ENCODE data around the gene NDRG4.

NDRG4 gene

DNA sequence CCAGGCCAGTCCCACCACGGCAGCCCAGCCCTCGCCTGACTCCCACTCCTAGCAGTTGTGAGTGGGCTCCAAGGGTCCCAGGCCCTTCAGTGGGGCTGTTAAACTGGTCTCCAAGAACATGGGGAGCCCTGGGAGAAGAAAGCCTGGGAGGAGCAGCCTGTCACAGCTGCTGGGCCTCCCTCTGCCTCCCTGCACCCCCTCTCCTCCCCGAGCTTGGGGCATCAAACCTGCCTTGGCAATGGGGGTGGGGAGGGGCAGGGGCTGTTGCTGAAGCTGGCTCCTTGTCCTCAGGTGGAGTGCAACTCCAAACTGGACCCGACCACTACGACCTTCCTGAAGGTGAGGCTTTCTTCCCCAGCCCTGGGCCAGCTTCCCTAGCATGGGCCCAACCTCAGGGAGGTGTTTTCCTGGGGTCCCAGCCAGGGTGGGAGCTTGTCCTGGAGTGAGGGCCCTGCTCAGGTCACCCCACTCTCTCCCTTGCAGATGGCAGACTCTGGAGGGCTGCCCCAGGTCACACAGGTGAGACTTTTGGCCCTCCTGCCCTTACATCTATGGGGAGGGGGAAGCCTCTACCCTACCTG lies 8.8 kb downstream of the NDRG4 start:
- no peak for DNase-seq (ENCODE audit: low read depth in 2 of 2)

DNA sequence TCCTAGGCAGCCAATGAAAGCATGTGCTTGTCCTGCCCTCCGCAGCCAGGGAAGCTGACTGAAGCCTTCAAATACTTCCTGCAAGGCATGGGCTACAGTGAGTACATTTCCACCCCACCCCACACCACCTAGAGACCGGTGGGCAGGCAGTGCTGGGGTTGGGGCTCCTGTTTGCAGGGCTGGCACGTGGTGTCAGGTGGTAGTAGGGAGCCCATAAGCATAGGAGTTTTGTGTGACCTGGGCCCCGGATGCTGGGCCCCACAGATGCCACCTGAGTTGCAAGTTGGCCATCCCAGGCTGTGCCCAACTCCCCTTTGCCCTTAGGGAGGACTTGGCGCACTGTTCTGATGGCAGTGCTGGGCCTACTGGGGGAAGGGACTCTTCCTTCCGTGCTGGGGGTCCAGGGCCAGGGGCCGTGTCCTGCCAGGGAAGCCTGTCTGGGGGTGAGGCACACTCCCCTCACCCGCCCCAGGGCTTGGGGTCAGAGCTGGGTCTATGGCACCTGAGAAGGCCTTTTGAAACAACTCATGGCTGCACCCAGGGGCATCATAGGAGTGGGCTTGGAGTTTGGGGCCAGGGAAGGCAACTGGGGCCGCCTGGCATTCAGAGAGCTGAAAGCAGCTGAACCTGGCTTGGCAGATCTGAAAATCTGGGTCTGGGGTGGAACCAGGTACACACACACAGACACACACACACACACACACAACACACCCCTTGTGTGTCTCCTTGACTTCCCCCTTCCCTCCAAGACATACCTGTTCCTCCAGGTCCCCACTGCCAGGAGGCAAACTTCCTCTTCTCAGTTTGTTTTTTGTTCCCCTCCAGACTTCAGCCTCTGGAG lies 9.5 kb downstream of the NDRG4 start:
- DNase-seq (ENCODE audit: low read depth in 2 of 2) = no peak

DNA sequence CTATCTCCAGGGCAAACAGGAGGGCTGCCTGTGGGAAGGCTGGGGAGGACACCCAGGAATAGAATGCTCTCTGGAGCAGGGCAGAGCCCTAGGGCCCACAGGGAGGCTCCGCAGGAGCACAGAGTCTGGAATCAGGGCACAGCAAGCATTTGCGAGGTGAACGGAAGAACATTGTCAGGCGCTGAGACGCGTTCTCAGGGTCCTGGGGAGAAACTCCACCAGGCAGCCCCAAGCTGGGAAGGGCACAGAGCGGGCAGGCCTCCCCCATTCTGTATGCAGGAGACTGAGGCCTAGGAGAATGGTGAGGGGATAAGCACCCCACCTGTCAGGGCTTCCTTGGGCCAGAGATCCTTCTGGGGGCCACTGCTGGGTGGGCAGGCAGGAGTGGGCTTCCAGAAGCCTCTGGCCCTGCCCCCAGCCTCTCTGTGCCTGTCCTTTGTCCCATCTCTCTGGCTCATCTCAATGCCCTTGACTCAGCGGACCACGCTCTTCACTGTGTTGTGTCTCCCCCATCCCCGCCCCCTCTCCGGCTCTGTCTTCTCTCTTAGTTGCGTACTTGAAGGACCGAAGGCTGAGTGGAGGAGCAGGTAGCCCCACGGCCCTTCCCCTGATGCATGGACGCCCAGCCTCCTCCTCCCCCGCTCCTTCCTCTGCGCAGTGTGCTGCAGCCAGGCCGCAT lies 10.3 kb downstream of the NDRG4 start:
- no peak for DNase-seq (ENCODE audit: low read depth in 2 of 2)

DNA sequence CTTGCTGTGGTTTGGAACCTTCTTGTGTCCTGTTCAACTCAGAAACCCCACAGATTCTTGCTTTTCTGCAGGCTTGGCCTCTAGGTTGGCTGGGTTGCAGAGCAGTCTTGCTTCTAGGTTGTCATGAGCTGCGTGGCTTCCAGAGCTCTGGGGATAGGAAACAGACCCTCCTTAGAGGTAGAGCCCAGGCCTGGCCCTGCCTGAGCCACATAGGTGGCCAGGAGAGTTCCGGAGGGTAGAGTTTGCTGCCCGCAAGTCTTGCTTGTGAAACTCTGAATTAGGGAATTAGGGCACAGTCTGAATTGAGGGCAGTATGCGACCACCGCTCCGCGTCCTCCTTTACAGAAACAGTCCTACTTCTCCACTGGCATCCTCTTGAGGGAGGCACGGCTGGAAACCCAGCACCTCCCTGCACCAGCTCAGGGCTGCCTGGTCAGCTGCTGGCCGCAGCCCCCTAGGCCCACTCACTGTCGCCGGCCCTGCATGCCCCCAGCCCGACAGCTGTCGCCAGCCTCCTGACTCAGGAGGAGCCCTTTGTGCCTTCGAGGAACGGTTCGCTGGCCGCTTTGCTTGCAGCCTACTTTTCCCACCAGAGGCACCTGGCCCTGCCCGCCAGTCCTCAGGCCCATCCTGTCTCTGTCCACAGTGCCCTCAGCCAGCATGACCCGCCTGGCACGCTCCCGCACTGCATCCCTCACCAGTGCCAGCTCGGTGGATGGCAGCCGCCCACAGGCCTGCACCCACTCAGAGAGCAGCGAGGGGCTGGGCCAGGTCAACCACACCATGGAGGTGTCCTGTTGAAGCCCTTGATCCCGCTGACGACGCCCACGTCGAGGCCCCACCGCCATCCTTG lies 11.1 kb downstream of the NDRG4 start:
- no peak for DNase-seq (ENCODE audit: low read depth in 2 of 2)

DNA sequence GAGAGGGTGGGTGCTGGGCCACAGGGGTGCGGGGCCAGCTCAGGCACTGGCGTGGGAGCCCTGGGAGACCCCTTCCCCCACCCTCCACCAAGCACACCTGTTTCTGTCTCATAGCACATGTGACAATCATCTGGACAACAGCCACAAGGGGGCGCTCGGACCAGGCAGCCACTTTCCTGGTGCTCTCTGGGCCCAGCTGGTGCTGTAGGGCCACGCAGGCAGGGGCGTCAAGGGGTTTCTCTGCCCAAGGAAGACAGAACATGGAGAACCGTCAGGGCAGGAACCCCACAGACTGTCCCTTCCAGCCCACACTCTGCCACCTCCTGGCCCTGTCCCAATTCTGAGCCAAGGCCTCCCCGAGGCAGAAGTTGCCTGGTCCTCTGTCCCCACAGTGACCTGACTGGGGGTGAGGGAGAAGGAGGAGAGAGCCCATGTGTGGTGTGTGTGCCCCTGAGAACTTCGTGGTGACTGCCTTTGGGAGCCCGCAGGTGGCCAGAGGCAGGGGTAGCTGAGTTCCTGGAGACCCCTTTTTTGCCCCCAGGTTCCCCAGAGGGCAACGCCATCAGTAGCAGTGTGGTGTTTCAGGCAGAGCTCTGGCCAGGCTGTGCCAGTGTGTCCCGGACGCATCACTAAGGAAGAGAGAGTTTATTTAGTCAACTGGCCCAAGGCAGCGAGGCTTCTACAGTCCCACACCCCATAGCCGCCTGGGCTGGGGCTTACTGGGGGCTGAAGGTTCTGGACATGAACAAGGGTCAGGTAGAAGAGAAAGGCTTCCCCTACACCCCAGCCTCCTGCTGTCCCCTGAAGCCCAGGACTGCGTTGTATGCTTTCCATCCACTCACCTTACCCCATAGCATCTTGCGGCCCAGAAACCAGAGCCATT lies 12.2 kb downstream of the NDRG4 start:
- peak; percentile 70 to 83 for DNase-seq (ENCODE audit: low read depth in 2 of 2)

DNA sequence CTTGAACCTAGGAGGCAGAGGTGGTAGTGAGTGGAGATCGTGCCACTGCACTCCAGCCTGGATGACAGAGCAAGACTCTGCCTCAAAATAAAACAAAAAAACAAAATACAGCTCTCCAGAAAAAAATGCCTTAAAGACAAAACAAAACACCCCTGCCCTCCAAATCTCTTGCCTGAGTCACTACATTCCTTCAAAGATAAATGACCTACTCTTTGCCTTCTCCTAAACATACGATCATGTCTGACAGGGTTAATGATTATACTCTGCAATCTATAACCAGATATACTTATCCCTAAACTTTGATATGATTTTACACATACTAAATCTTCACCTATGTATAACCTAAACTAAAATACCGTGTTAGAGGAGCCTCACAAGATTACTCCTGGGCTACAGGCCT lies 13.9 kb downstream of the NDRG4 start:
- DNase-seq (ENCODE audit: low read depth in 2 of 2) = no peak

DNA sequence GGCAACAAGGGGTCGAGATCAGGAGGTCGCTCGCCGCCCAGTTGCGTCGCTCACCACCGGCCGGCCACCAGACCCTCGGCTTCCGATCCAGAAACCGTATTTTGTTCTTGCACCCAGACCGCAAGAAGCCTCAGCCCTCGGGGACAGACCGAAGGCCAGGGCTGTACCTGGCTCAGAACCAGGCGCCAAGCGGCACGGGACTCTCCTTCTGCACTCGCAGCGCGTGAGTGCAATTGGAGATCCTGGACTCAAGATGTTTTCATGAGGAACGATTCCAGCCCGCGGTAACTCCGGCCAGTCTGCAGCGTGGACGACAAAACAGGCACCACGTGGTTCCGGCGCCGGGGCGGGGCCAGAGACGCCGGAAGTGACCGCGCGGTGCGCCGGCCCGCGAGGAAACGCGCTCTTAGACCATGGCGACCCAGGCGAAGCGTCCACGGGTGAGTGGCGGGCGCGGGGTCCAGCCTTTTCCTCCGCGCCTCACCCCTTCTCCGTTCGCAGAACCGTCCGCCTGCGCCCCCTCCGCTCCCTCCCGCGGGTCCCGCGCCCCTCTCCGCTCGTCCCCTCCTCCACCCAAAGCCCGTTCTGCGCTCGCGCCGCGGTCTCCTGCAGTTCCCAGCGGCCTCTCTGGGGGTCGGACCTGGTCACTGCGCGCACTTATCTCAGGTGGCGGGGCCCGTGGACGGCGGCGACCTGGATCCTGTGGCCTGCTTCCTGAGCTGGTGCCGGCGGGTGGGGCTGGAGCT lies 15.4 kb downstream of the NDRG4 start, which contains the start of gene SETD6:
SETD6 (plus strand) TSS at position 393 of the 746 bp plus-strand sequence; CDS start at position 414, 21 bp downstream.
- peak in 1 of 2 donors; percentile 72 for DNase-seq (ENCODE audit: low read depth in 2 of 2)

DNA sequence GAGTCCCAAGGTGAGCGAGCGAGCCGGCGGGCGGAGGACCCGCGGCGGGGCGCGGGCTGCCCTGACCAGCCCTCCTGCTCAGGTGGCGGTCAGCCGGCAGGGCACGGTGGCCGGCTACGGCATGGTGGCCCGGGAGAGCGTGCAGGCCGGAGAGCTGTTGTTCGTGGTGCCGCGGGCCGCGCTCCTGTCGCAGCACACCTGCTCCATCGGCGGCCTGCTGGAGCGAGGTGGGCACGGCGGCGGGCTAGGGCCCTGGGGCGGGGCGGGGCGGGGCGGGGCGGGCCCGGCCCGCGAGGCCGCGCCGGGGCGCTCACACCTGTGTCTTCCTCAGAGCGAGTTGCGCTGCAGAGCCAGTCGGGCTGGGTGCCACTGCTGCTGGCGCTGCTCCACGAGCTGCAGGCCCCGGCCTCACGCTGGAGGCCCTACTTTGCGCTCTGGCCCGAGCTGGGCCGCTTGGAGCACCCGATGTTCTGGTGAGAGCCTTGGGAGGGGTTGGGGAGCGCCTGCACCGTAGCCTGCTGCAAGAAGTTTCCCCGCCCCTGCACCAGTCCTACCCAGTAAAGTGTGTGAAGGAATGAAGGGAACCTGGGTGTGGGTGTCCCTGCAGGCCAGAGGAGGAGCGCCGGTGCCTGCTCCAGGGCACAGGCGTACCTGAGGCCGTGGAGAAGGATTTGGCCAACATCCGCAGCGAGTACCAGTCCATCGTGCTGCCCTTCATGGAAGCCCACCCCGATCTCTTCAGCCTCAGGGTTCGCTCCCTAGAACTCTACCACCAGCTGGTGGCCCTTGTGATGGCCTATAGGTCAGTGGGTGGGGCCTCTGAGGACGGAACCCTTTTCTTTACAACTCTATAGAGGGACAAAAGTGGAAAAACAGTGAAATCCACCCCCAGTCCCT lies 16.2 kb downstream of the NDRG4 start:
- DNase-seq (ENCODE audit: low read depth in 2 of 2) = peak in 1 of 2 donors; percentile 29

DNA sequence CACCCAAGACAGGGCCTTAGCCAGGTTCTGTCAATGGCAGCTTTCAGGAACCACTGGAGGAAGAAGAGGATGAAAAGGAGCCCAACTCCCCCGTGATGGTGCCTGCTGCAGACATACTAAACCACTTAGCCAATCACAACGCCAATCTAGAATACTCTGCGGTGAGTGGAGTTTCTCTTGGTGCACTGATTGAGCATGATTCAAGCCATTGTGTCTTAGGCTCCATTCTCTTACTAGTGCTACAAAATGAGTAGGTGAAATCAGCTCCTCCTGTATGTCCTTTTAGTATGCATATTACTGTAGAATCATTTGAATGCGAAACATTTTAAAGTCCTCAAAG lies 16.8 kb downstream of the NDRG4 start:
- DNase-seq (ENCODE audit: low read depth in 2 of 2) = no peak

DNA sequence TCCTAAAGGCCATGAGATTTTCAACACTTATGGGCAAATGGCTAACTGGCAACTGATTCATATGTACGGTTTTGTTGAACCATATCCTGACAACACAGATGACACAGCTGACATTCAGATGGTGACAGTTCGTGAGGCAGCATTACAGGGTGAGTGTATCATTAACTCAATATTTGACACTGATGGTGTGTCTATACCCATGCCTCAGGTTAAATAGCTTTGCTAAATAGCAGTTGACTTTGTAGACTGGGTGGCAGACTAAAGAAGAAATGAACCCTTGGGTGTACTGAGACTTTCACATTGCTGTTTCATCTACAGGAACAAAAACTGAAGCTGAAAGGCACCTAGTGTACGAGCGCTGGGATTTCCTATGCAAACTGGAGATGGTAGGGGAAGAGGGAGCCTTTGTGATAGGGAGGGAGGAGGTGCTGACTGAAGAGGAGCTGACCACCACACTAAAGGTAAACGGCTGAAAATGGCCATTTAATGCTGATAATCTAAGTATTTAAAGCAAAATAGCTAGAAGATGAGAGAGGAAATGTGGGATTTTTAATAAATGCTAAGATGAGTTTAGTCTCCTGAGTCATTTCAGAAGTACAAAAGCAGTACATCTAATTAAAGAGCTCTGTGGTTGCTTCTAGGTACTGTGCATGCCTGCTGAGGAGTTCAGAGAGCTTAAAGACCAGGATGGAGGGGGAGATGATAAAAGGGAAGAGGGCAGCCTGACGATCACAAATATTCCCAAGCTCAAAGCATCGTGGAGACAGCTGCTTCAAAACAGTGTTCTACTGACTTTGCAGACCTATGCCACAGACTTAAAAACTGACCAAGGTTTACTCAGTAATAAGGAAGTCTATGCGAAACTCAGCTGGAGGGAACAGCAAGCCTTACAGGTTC lies 18.4 kb downstream of the NDRG4 start:
- no peak for DNase-seq (ENCODE audit: low read depth in 2 of 2)

DNA sequence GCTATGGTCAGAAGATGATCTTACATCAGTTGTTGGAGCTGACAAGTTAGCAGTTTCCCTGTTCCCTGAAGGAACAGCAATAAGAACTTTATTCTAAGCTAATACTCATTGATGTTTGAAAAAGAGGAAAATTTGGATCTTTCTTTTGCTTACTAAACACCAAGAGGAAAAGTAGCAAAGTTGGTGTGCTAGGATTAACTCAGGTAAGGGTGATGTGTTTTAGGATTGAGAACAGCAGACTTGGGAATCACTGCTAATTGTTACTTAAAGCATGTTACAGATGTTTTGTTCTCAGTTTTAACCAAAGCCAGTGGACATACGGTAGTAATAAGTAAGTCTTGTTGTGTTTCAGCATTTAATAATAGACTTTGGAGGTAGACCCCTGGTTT lies 19.0 kb downstream of the NDRG4 start:
- DNase-seq (ENCODE audit: low read depth in 2 of 2) = no peak

DNA sequence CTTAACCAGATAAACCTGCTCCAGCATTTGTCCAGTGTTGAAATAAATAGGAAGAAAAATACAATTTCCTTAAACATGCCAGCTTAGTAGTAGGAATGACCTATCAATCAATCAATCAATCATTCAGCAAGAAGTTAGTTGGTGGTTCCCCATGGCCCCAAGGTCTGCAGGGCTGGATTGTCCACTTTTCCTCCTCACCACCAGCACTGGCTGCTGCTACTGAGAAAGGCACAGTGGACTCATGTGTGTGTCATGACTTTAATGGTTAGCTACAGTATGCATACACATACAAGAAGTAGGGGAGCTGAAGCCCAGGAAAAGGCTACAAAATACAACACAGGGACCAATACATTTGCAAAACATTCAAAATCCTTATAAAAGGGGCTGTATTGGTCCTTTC lies 19.8 kb downstream of the NDRG4 start:
- no peak for DNase-seq (ENCODE audit: low read depth in 2 of 2)

DNA sequence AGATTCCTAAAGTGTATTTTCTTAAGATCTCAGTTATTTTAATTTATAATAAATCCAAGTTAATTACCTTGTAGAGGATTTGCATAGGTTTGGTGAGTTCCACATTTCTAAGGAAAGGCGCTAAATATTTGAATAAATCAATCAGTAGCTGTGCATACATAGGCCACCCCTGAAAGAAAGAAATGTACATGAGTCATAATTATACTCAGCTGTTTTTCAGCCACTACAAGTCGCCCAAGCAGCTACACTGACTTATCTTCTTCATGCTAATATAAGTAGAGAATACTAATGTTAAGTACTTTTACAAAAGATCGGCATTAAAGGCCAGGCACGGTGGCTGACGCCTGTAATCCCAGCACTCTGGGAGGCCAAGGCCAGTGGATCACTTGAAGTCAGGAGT lies 30.2 kb downstream of the NDRG4 start:
- DNase-seq (ENCODE audit: low read depth in 2 of 2) = no peak

DNA sequence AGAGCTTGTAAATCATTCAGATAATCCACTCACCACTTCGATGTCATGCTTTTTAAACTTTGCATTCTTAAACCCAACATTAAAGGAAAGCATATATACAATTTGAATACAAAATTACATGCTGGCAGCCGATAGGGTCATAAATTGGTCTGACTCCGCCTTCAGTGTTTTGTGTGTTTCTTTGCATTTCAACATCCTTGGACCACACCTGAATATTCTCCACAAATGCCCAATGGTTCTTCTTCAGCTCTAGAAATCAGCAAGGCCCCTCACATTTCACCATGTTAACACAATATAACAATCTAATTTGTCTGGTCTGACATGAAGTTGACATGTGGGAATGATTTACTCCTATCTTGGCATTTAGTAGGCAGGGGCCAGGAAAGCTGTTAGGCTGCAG lies 32.5 kb downstream of the NDRG4 start:
- DNase-seq (ENCODE audit: low read depth in 2 of 2) = no peak

DNA sequence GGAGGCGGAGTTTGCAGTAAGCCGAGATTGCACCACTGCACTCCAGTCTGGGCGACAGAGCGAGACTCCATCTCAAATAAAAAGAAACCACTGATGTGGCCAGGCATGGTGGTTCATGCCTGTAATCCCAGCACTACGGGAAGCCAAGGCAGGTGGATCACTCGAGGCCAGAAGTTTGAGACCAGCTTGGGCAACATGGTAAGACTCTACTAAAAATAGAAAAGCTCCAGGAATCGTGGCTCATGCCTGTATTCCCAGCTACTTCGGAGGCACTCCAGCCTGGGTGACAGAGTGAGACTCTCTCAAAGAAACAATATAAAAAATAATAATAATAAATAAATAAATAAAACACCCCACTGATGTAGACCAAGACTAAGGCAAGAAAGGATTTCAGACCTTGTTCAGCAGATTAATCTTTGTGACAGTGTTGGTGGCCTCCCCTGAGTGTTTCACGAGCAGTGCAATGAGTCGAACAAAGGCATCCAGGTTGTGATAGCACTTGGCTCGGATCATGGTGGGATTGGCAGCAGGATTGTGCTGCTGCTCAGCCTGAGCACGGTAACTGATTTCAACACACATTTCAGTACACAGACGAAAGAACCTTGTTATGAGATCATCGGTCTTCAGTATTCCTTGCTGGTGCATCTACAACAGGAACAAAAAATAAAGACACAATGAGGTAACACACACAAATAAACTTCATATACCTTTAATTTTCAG lies 34.0 kb downstream of the NDRG4 start:
- no peak for DNase-seq (ENCODE audit: low read depth in 2 of 2)

DNA sequence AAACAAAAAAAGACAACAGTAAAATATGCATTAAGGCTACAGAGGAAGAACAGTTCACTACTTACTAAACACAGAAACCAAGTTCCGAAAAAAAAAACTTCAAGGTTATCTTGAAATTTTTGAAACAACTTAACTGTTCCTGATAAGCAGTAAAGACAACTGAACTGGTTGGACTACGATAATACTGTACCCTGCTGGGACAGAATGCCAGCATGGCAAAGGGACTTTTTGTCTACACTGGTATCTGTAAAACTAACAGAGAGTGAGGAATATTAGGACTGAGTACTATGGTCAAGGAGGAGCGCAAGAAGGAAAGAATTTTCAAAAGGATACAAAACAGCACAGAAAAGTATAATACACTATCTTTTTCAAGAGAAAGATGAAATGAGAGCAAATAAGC lies 35.2 kb downstream of the NDRG4 start:
- no peak for DNase-seq (ENCODE audit: low read depth in 2 of 2)

DNA sequence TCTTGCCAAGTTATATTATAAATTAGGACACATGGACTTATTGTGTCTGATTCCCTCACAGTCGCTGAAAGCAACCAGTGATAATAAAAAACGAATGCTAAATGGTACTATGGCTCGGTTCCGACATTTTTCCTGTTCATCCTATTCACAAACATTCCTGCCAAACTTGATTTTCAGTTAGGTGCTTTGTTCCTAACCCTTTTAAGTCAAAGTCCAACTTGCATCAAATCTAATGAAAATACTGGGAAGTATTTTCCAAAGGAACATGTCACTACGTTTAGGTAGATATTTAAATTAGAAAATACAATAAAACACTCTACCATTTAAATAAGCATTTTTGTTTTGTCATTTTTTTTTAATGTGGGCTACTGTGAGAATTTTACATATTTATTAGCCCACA lies 36.3 kb downstream of the NDRG4 start:
- DNase-seq (ENCODE audit: low read depth in 2 of 2) = no peak

Data from stimulated activated CD4-positive, alpha-beta T cell treated with anti-CD3 and anti-CD28 coated beads, Interleukin-15, amount 100 ng/mL, for 48 hours (primary cell).